ENCODE measurements around the gene GTF2A1L. TPM values are rescaled to one million over a fixed set of nuclear protein-coding genes. Genes with fewer than 3 reads are reported as not detected.

Gene GTF2A1L
- total RNA-seq, 1 donor from 2014 or later, result not detected

- no peaks in the 10 kb centered on the region for H3K4me1 Mint-ChIP-seq (ENCODE audit: unreplicated experiment)
- DNase-seq (ENCODE audit: low spot score), result no peak
- TF ChIP-seq CTCF (IDR thresholded peaks at IDR 0.05; ENCODE audit: unreplicated experiment), result no peak
- no peak overlapping the region for H3K27ac Mint-ChIP-seq (ENCODE audit: unreplicated experiment)
- H3K27me3 Mint-ChIP-seq (ENCODE audit: unreplicated experiment), result no peaks in the 10 kb centered on the region
- H3K4me3 Mint-ChIP-seq (ENCODE audit: unreplicated experiment), result no peak overlapping the region
- no peaks in the 10 kb centered on the region for H3K36me3 Mint-ChIP-seq (ENCODE audit: low read depth, unreplicated experiment)
- no peaks in the 10 kb centered on the region for H3K9me3 Mint-ChIP-seq (ENCODE audit: unreplicated experiment)
Measured at GRCh38 chr2:48727560-48727959, 109.9 kb downstream of the GTF2A1L start.

DNA sequence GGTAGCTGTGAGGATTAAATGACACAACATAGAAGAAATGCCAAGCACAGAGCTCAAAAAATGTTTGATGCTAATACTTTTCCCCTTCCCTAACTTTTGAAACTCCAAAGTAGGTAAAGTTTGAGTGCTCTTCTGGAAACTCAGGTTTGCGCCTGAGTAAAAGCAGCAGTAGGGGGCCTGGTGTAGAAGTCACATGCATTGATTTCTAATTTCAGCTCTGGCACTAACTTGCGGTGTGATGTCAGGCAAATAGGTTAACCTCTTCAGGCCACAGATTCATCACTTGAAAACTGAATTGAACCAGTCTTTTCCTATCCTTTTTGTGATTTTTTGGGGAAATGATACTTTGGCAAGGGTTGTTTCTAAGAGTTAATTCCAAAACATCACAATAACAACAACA lies 110.6 kb downstream of the GTF2A1L start:
- H3K27ac Mint-ChIP-seq (ENCODE audit: unreplicated experiment), result no peak overlapping the region
- no peaks in the 10 kb centered on the region for H3K4me1 Mint-ChIP-seq (ENCODE audit: unreplicated experiment)
- no peak overlapping the region for H3K4me3 Mint-ChIP-seq (ENCODE audit: unreplicated experiment)
- H3K36me3 Mint-ChIP-seq (ENCODE audit: low read depth, unreplicated experiment), result no peaks in the 10 kb centered on the region
- TF ChIP-seq CTCF (IDR thresholded peaks at IDR 0.05; ENCODE audit: unreplicated experiment), result no peak
- H3K27me3 Mint-ChIP-seq (ENCODE audit: unreplicated experiment), result no peaks in the 10 kb centered on the region
- DNase-seq (ENCODE audit: low spot score), result no peak
- no peaks in the 10 kb centered on the region for H3K9me3 Mint-ChIP-seq (ENCODE audit: unreplicated experiment)

- no peaks in the 10 kb centered on the region for H3K9me3 Mint-ChIP-seq (ENCODE audit: unreplicated experiment)
- no peaks in the 10 kb centered on the region for H3K4me1 Mint-ChIP-seq (ENCODE audit: unreplicated experiment)
- H3K27ac Mint-ChIP-seq (ENCODE audit: unreplicated experiment), result no peak overlapping the region
- no peak for DNase-seq (ENCODE audit: low spot score)
- no peaks in the 10 kb centered on the region for H3K36me3 Mint-ChIP-seq (ENCODE audit: low read depth, unreplicated experiment)
- no peak overlapping the region for H3K4me3 Mint-ChIP-seq (ENCODE audit: unreplicated experiment)
- TF ChIP-seq CTCF (IDR thresholded peaks at IDR 0.05; ENCODE audit: unreplicated experiment), result no peak
- no peaks in the 10 kb centered on the region for H3K27me3 Mint-ChIP-seq (ENCODE audit: unreplicated experiment)
Measured at GRCh38 chr2:48728840-48729239, 111.2 kb downstream of the GTF2A1L start.

Other genes with a start within 250 kb of the GTF2A1L start
- 15.8 TPM for gene PPP1R21, start 177.1 kb upstream of the GTF2A1L start, total RNA-seq (ENCODE audit: unreplicated experiment)
- 3.1 TPM for gene STON1, start 87.7 kb upstream of the GTF2A1L start, total RNA-seq (ENCODE audit: unreplicated experiment)
- not detected for gene LHCGR, start 137.9 kb downstream of the GTF2A1L start, total RNA-seq (ENCODE audit: unreplicated experiment)